ENCODE measurements around the gene UBXN11. TPM values are rescaled to one million over a fixed set of nuclear protein-coding genes. Genes with fewer than 3 reads are reported as not detected.

UBXN11 gene
- polyA plus RNA-seq, 1 experiment = 6.1 TPM

- POLR2A ChIA-PET = no interaction called here
- Histone ChIP-seq H3K27me3 (ENCODE audit: control insufficient read depth, insufficient read depth, low read length) (peaks cover 7% of the 10 kb centered on the region), H3K4me3 (ENCODE audit: low read depth, low read length) (no peak overlapping the region), H3K9me3 (ENCODE audit: control insufficient read depth, insufficient read depth, low read length) (no peaks in the 10 kb centered on the region), H3K27ac (ENCODE audit: low read depth, low read length) (no peak overlapping the region)
- no peak for DNase-seq (ENCODE audit: low read depth, low spot score)
- no peak for TF ChIP-seq CTCF (IDR thresholded peaks at IDR 0.05; ENCODE audit: low read depth, low read length)
- CTCF ChIA-PET = interaction anchor here (0.6 to 0.8 kb wide), 3 partner anchors 18 to 112 kb away, joined by 3 read pairs; partner anchors contain the start of gene CEP85
These were observed 39.3 kb upstream of the UBXN11 start for GRCh38 chr1:26345718-26346117.

GRCh38 chr1:26344147-26344920 is 37.9 kb upstream of the UBXN11 start:
- no peak for TF ChIP-seq CTCF (IDR thresholded peaks at IDR 0.05; ENCODE audit: low read depth, low read length)
- ChIA-PET POLR2A (no interaction called here), CTCF (no interaction called here)
- no peaks in the 10 kb centered on the region for H3K9me3 ChIP-seq (ENCODE audit: control insufficient read depth, insufficient read depth, low read length)
- H3K27me3 ChIP-seq (ENCODE audit: control insufficient read depth, insufficient read depth, low read length) = peaks cover 10% of the 10 kb centered on the region
- no peak overlapping the region for H3K27ac ChIP-seq (ENCODE audit: low read depth, low read length)
- H3K4me3 ChIP-seq (ENCODE audit: low read depth, low read length) = no peak overlapping the region
- no peak for DNase-seq (ENCODE audit: low read depth, low spot score)

- Histone ChIP-seq H3K27ac (ENCODE audit: low read depth, low read length) (no peak overlapping the region), H3K4me3 (ENCODE audit: low read depth, low read length) (no peak overlapping the region), H3K27me3 (ENCODE audit: control insufficient read depth, insufficient read depth, low read length) (peaks cover 43% of the 10 kb centered on the region), H3K9me3 (ENCODE audit: control insufficient read depth, insufficient read depth, low read length) (no peaks in the 10 kb centered on the region; the same call in 1 of the 2 replicates)
- CTCF ChIA-PET = interaction anchor here (1.5 kb wide), 1 partner anchor 170 kb away, joined by 3 read pairs; the partner anchor contains the start of gene ZNF593
- POLR2A ChIA-PET = no interaction called here
- TF ChIP-seq CTCF (IDR thresholded peaks at IDR 0.05; ENCODE audit: low read depth, low read length) = no peak
- no peak for DNase-seq (ENCODE audit: low read depth, low spot score)
These were observed 33.6 kb upstream of the UBXN11 start for GRCh38 chr1:26340047-26340481.

DNA sequence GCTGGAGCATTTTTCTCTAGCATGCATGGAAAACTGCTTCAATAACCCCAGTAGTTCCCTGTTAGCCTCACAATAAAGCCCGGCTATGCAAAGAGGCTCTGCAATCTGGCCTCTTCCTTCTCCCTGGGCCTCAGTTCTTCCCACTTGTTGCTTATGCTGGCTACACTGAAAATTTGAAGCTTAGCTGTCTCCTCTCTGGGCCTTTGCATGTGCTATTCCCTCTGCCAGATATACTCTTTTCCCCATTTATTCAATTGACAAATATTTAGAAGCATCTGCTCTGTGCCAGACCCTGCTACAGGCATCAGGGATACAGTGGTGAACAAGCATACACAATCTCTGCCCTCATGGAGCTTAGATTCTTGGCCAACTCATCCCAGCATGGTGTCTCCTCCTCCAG is 32.2 kb upstream of the UBXN11 start:
- Histone ChIP-seq H3K27me3 (ENCODE audit: control insufficient read depth, insufficient read depth, low read length) (peaks cover 45% of the 10 kb centered on the region), H3K9me3 (ENCODE audit: control insufficient read depth, insufficient read depth, low read length) (no peaks in the 10 kb centered on the region; the same call in 1 of the 2 replicates), H3K27ac (ENCODE audit: low read depth, low read length) (no peak overlapping the region), H3K4me3 (ENCODE audit: low read depth, low read length) (no peak overlapping the region)
- POLR2A ChIA-PET = interaction anchor here (0.6 kb wide), 1 partner anchor 26 kb away, joined by 6 read pairs; no protein-coding TSS in a partner anchor
- CTCF ChIA-PET = interaction anchor here (1.0 to 1.5 kb wide), 2 partner anchors 63 to 169 kb away, joined by 3 read pairs; partner anchors contain the start of gene ZNF593
- DNase-seq (ENCODE audit: low read depth, low spot score) = no peak
- no peak for TF ChIP-seq CTCF (IDR thresholded peaks at IDR 0.05; ENCODE audit: low read depth, low read length)

GRCh38 chr1:26337625-26338024 is 31.2 kb upstream of the UBXN11 start:
- CTCF ChIA-PET = interaction anchor here (1.0 to 1.2 kb wide), 2 partner anchors 26 to 62 kb away, joined by 3 to 4 read pairs; no protein-coding TSS in a partner anchor
- H3K27ac ChIP-seq (ENCODE audit: low read depth, low read length) = no peak overlapping the region
- no peak for TF ChIP-seq CTCF (IDR thresholded peaks at IDR 0.05; ENCODE audit: low read depth, low read length)
- DNase-seq (ENCODE audit: low read depth, low spot score) = no peak
- H3K9me3 ChIP-seq (ENCODE audit: control insufficient read depth, insufficient read depth, low read length) = no peaks in the 10 kb centered on the region; the same call in 1 of the 2 replicates
- no peak overlapping the region for H3K4me3 ChIP-seq (ENCODE audit: low read depth, low read length)
- H3K27me3 ChIP-seq (ENCODE audit: control insufficient read depth, insufficient read depth, low read length) = peaks cover 43% of the 10 kb centered on the region
- POLR2A ChIA-PET = no interaction called here

Data from AG04450 (cell line).